K562 (cell line): ENCODE data around the gene ANKFN1. TPM values are rescaled to one million over a fixed set of nuclear protein-coding genes. Genes with fewer than 3 reads are reported as not detected.

Experiments
- ATAC-seq: fragments of 200-7000 bp; cut with Tn5 transposase; 3 replicates; pipeline ENCODE4 v1.9.1; 2020; ENCODE audit warnings: moderate library complexity
- BruUV-seq: library from RNA; stranded (reverse); fragments of 400-500 nt; replicated peaks from 2 replicates; lab custom pipeline; 2021; lab: Mats Ljungman, UMichigan
- CTCF ChIA-PET: fragments of 300-600 bp; formaldehyde crosslinking; extraction: SDS; loops from one replicate; lab custom pipeline; 2021; ENCODE audit warnings: low intra/inter-chr PET ratio; lab: Yijun Ruan, JAX
- POLR2A ChIA-PET: fragments of 300-600, 350-650 bp; sonication (Branson Sonifier 250); formaldehyde crosslinking; extraction: SDS; loops from one replicate; lab custom pipeline; 2021; ENCODE audit warnings: antibody characterized with exemption, inconsistent platforms; lab: Yijun Ruan, JAX
- DNase-seq, 4 experiments: peaks; one replicate each; pipeline versions ENCODE4 v3.0.0 to v3.0.0-alpha.2; 2011 to 2018; ENCODE audit warnings: low spot score in 3 of 4, mixed read lengths in 3 of 4; ENCODE audit errors: extremely low read depth in 1 of 4
- FAIRE-seq: peaks from 2 replicates; lab custom pipeline; 2011; peaks lifted over from hg19 to GRCh38; lab: Jason Lieb, UNC
- H2AFZ ChIP-seq: 2 replicates; pipeline ENCODE4 v1.6.0; 2011; ENCODE audit warnings: low read depth, low read length, control low read depth, inconsistent platforms
- H3K27ac ChIP-seq: fragments of 200-600 bp; 3 replicates; pipeline ENCODE4 v1.8.0; 2011; ENCODE audit warnings: low read depth, mild to moderate bottlenecking, control low read depth, inconsistent platforms, low read length, moderate library complexity, mixed read lengths; ENCODE audit errors: extremely low read depth
- H3K27me3 ChIP-seq, 2 experiments: fragments of 300-600 bp in 1 of 2; 2 replicates in 1 of 2; 3 replicates in 1 of 2; pipeline versions ENCODE4 v1.6.0 to v1.8.0; 2011; ENCODE audit warnings: inconsistent platforms in 2 of 2, low read length in 2 of 2, mild to moderate bottlenecking in 1 of 2, mixed read lengths in 1 of 2, moderate library complexity in 1 of 2; ENCODE audit not compliant: control insufficient read depth in 2 of 2, insufficient read depth in 2 of 2
- H3K36me3 ChIP-seq: fragments of 300-600 bp; 3 replicates; pipeline ENCODE4 v1.8.0; 2011; ENCODE audit warnings: mild to moderate bottlenecking, low read length, inconsistent platforms; ENCODE audit not compliant: control insufficient read depth, insufficient read depth
- H3K4me1 ChIP-seq, 2 experiments: fragments of 200-600 bp in 1 of 2; replicated peaks in 1 of 2; 2 replicates in 1 of 2; 3 replicates in 1 of 2; pipeline versions ENCODE4 v1.5.1 to v1.8.0; 2011; ENCODE audit warnings: inconsistent platforms in 2 of 2, low read length in 2 of 2, mild to moderate bottlenecking in 1 of 2, mixed read lengths in 1 of 2, moderate library complexity in 1 of 2; ENCODE audit not compliant: control insufficient read depth in 2 of 2, insufficient read depth in 2 of 2
- H3K4me2 ChIP-seq: 2 replicates; pipeline ENCODE4 v1.6.1; 2011; ENCODE audit warnings: low read length, control low read depth, inconsistent platforms, mixed read lengths; ENCODE audit not compliant: insufficient read depth
- H3K4me3 ChIP-seq: fragments of 200-600 bp; sonication (generic), shearing (Covaris generic); 2 replicates; pipeline ENCODE4 v1.5.1; 2016; ENCODE audit warnings: control low read depth, inconsistent platforms
- H3K79me2 ChIP-seq: fragments of 200-600 bp; 3 replicates; pipeline ENCODE4 v1.8.0; 2011; ENCODE audit warnings: low read length, inconsistent platforms; ENCODE audit not compliant: control insufficient read depth, insufficient read depth
- H3K9ac ChIP-seq, 2 experiments: 2 replicates each; pipeline versions ENCODE4 v1.6.0 to v1.6.1; 2011; ENCODE audit warnings: low read depth in 2 of 2, low read length in 2 of 2, control low read depth in 1 of 2, inconsistent platforms in 1 of 2, mild to moderate bottlenecking in 1 of 2, mixed read lengths in 1 of 2; ENCODE audit not compliant: insufficient read depth in 1 of 2
- H3K9me1 ChIP-seq: one replicate; pipeline ENCODE4 v1.6.0; 2011; ENCODE audit warnings: inconsistent platforms, mild to moderate bottlenecking, low read length, moderate library complexity; ENCODE audit not compliant: control insufficient read depth, insufficient read depth
- H3K9me3 ChIP-seq: replicated peaks from 2 replicates; pipeline ENCODE4 v1.5.1; 2011; ENCODE audit warnings: low read depth, low read length, inconsistent platforms; ENCODE audit not compliant: control insufficient read depth, insufficient read depth
- H4K20me1 ChIP-seq: replicated peaks from 2 replicates; pipeline ENCODE4 v1.6.1; 2011; ENCODE audit warnings: low read length, inconsistent platforms, mixed read lengths; ENCODE audit not compliant: control insufficient read depth, insufficient read depth
- ARNT ChIP-seq, 2 experiments: fragments of 450-650 bp; IDR thresholded peaks; 2 replicates each; pipeline ENCODE4 v1.6.1; 2016; ENCODE audit warnings: mild to moderate bottlenecking in 1 of 2
- E2F3 ChIP-seq: fragments of 250-450 bp; sonication (Bioruptor Pico); IDR thresholded peaks from 2 replicates; pipeline ENCODE4 v1.4.0; 2020; ENCODE audit warnings: mild to moderate bottlenecking
- ELF2 ChIP-seq: fragments of 250-450 bp; sonication (Bioruptor Pico); IDR thresholded peaks from 2 replicates; pipeline ENCODE4 v1.5.0; 2021; ENCODE audit warnings: mild to moderate bottlenecking
- GMEB1 ChIP-seq: fragments of 250-450 bp; sonication (Bioruptor Pico); IDR thresholded peaks from 2 replicates; pipeline ENCODE4 v1.4.0; 2020; ENCODE audit warnings: mild to moderate bottlenecking
- IRF2 ChIP-seq: sonication (generic); formaldehyde crosslinking; IDR thresholded peaks from 2 replicates; pipeline ENCODE4 v1.8.1; 2022; ENCODE audit warnings: mild to moderate bottlenecking, missing genetic modification reagents
- L3MBTL2 ChIP-seq: fragments of 450-650 bp; IDR thresholded peaks from 2 replicates; pipeline ENCODE4 v1.6.1; 2016; ENCODE audit warnings: mild to moderate bottlenecking, moderate library complexity
- MCM2 ChIP-seq: fragments of 450-650 bp; IDR thresholded peaks from 2 replicates; pipeline ENCODE4 v1.6.1; 2017; ENCODE audit warnings: low read depth, mild to moderate bottlenecking
- MEF2A ChIP-seq: IDR thresholded peaks from 2 replicates; pipeline ENCODE4 v1.6.1; 2011; ENCODE audit warnings: low read depth, mild to moderate bottlenecking, low read length, moderate library complexity; ENCODE audit not compliant: control insufficient read depth
- NUFIP1 ChIP-seq: fragments of 450-650 bp; IDR thresholded peaks from 2 replicates; pipeline ENCODE4 v1.6.1; 2018; ENCODE audit not compliant: partially characterized antibody
- ZNF561 ChIP-seq: fragments of 450-650 bp; formaldehyde crosslinking; conservative IDR thresholded peaks from 2 replicates; pipeline ENCODE4 v1.4.0; 2020; ENCODE audit warnings: mild to moderate bottlenecking, moderate library complexity
- ZNF707 ChIP-seq: fragments of 250-450 bp; sonication (Bioruptor Pico); conservative IDR thresholded peaks from 2 replicates; pipeline ENCODE4 v1.8.0; 2022; ENCODE audit warnings: inconsistent platforms, mild to moderate bottlenecking, moderate library complexity
- WGBS: fragments of 100-300 bp; shearing (Covaris generic); methylation state at CpG from one replicate; pipeline ENCODE4 v1.1.6; 2016; ENCODE audit warnings: low coverage, mixed read lengths; ENCODE audit not compliant: insufficient coverage; ENCODE audit errors: missing lambda C conversion rate; 5-methylcytosine and 5-hydroxymethylcytosine counted together
- in situ Hi-C: fragments of 300-500 bp; cut with MboI; formaldehyde crosslinking; loops from 4 replicates; pipeline ENCODE4 v1.15.0; 2018; ENCODE audit warnings: inconsistent platforms, mixed read lengths
- intact Hi-C: fragments of 100-400 bp; cut with micrococcal nuclease; formaldehyde crosslinking; loops from 2 replicates; pipeline ENCODE4 v1.14.2; 2022
- polyA plus RNA-seq, 8 experiments: library from polyadenylated mRNA; depleted of rRNA in 4 of 8; stranded (reverse) in 5 of 8; unstranded in 3 of 8; fragments of >200 nt; fragmentation: Nextera tagmentation in 2 of 8; fragmentation: Illumina TruSeq in 1 of 8; extraction: Ambion mirVana in 2 of 8; extraction: Trizol in 1 of 8; gene quantifications; 2 replicates each; pipeline versions ENCODE4 v1.2.1 to v1.2.3, GENCODE V29; 2011 to 2014; ENCODE audit warnings: inconsistent platforms in 1 of 8, missing spikeins in 1 of 8
- total RNA-seq, 7 experiments: library from RNA; depleted of rRNA in 6 of 7; stranded (reverse); fragments of >200 nt in 6 of 7; fragmentation: Illumina TruSeq in 2 of 7; extraction: Trizol in 2 of 7; gene quantifications; 2 replicates each; pipeline versions ENCODE4 v1.2.1 to v1.2.3, GENCODE V29; 2011 to 2021; ENCODE audit warnings: low replicate concordance in 1 of 7
- TF ChIP-seq, protein P1 (sequence below): fragments of 250-450 bp; sonication (Bioruptor Pico); IDR thresholded peaks from 2 replicates; pipeline ENCODE4 v1.4.0; 2020; ENCODE audit warnings: mild to moderate bottlenecking, moderate library complexity, borderline replicate concordance
- TF ChIP-seq, protein P2 (sequence below), 3 experiments: fragments of 200-800 bp in 1 of 3; fragments of 250-450 bp in 1 of 3; fragments of 450-650 bp in 1 of 3; sonication (Bioruptor Pico) in 1 of 3; sonication (Bioruptor generic) in 1 of 3; formaldehyde crosslinking in 1 of 3; IDR thresholded peaks; 2 replicates each; pipeline versions ENCODE4 v1.6.1 to v1.8.0; 2016 to 2022; ENCODE audit warnings: mild to moderate bottlenecking in 2 of 3, missing genetic modification characterization in 2 of 3, missing compliant biosample characterization in 1 of 3, moderate library complexity in 1 of 3
- TF ChIP-seq, protein P3 (sequence below): fragments of 250-450 bp; sonication (Bioruptor Pico); IDR thresholded peaks from 2 replicates; pipeline ENCODE4 v1.8.0; 2021; ENCODE audit warnings: moderate library complexity, mild to moderate bottlenecking, inconsistent platforms

The ANKFN1 gene
- total and polyA plus RNA-seq, 9 of the 15 experiments (the other 6 are each of a cell fraction or from before 2014, with no cell fraction given) = 0.04 to 0.39 (median 0.15) TPM; not detected in 1

- TF ChIP-seq, protein P1, sequence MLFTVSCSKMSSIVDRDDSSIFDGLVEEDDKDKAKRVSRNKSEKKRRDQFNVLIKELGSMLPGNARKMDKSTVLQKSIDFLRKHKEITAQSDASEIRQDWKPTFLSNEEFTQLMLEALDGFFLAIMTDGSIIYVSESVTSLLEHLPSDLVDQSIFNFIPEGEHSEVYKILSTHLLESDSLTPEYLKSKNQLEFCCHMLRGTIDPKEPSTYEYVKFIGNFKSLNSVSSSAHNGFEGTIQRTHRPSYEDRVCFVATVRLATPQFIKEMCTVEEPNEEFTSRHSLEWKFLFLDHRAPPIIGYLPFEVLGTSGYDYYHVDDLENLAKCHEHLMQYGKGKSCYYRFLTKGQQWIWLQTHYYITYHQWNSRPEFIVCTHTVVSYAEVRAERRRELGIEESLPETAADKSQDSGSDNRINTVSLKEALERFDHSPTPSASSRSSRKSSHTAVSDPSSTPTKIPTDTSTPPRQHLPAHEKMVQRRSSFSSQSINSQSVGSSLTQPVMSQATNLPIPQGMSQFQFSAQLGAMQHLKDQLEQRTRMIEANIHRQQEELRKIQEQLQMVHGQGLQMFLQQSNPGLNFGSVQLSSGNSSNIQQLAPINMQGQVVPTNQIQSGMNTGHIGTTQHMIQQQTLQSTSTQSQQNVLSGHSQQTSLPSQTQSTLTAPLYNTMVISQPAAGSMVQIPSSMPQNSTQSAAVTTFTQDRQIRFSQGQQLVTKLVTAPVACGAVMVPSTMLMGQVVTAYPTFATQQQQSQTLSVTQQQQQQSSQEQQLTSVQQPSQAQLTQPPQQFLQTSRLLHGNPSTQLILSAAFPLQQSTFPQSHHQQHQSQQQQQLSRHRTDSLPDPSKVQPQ (CRISPR knock-in tag) = no peak
- TF ChIP-seq L3MBTL2 (no peak), ARNT (IDR thresholded peaks at IDR 0.05) (no peak)
- TF ChIP-seq, all 486 proteins: peak for 0
These were observed 390.0 kb downstream of the ANKFN1 start (continued) for GRCh38 chr17:56543280-56543679.

GRCh38 chr17:56545106-56545505 is 391.8 kb downstream of the ANKFN1 start:
- no peak overlapping the region for H3K4me2 ChIP-seq
- no peak overlapping the region for H2AFZ ChIP-seq
- H3K9me3 ChIP-seq = no peaks in the 10 kb centered on the region
- H4K20me1 ChIP-seq = no peaks in the 10 kb centered on the region
- no peaks in the 10 kb centered on the region for H3K79me2 ChIP-seq
- DNase-seq (no peak), FAIRE-seq (no peak), ATAC-seq (no peak)
- POLR2A ChIA-PET = interaction anchor here (1.1 kb wide), 1 partner anchor 11 kb away, joined by 3 read pairs; no protein-coding TSS in a partner anchor
- no peaks in the 10 kb centered on the region for H3K36me3 ChIP-seq
- CTCF ChIA-PET = no interaction called here
- H3K9ac ChIP-seq = no peak overlapping the region
- BruUV-seq = no TSS peak
- H3K27ac ChIP-seq = no peak overlapping the region
- H3K9me1 ChIP-seq = no peaks in the 10 kb centered on the region
- no peaks in the 10 kb centered on the region for H3K27me3 ChIP-seq
- WGBS = 0% methylated on average over 2 of the region's 2 CpGs
- no peaks in the 10 kb centered on the region for H3K4me1 ChIP-seq
- in situ Hi-C loops = no loop called here
- intact Hi-C loops = no loop called here
- no peak overlapping the region for H3K4me3 ChIP-seq
- no peak for TF ChIP-seq E2F3
- no peak for TF ChIP-seq MCM2
- no peak for TF ChIP-seq ELF2 (CRISPR knock-in tag)
- TF ChIP-seq, protein P2, sequence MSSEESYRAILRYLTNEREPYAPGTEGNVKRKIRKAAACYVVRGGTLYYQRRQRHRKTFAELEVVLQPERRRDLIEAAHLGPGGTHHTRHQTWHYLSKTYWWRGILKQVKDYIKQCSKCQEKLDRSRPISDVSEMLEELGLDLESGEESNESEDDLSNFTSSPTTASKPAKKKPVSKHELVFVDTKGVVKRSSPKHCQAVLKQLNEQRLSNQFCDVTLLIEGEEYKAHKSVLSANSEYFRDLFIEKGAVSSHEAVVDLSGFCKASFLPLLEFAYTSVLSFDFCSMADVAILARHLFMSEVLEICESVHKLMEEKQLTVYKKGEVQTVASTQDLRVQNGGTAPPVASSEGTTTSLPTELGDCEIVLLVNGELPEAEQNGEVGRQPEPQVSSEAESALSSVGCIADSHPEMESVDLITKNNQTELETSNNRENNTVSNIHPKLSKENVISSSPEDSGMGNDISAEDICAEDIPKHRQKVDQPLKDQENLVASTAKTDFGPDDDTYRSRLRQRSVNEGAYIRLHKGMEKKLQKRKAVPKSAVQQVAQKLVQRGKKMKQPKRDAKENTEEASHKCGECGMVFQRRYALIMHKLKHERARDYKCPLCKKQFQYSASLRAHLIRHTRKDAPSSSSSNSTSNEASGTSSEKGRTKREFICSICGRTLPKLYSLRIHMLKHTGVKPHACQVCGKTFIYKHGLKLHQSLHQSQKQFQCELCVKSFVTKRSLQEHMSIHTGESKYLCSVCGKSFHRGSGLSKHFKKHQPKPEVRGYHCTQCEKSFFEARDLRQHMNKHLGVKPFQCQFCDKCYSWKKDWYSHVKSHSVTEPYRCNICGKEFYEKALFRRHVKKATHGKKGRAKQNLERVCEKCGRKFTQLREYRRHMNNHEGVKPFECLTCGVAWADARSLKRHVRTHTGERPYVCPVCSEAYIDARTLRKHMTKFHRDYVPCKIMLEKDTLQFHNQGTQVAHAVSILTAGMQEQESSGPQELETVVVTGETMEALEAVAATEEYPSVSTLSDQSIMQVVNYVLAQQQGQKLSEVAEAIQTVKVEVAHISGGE (CRISPR knock-in tag; IDR thresholded peaks at IDR 0.05) = no peak
- TF ChIP-seq MEF2A = no peak
- TF ChIP-seq IRF2 (CRISPR knock-in tag) = no peak
- TF ChIP-seq, protein P3, sequence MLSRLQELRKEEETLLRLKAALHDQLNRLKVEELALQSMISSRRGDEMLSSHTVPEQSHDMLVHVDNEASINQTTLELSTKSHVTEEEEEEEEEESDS = no peak
- TF ChIP-seq ZNF561 (CRISPR knock-in tag) = no peak
- TF ChIP-seq NUFIP1 = no peak
- no peak for TF ChIP-seq ZNF707
- TF ChIP-seq GMEB1 = no peak
